ENCODE measurements around the gene NCOR2. TPM values are rescaled to one million over a fixed set of nuclear protein-coding genes. Genes with fewer than 3 reads are reported as not detected.

NCOR2 gene
- total RNA-seq, 1 experiment from 2014 or later, result 153 TPM

DNA sequence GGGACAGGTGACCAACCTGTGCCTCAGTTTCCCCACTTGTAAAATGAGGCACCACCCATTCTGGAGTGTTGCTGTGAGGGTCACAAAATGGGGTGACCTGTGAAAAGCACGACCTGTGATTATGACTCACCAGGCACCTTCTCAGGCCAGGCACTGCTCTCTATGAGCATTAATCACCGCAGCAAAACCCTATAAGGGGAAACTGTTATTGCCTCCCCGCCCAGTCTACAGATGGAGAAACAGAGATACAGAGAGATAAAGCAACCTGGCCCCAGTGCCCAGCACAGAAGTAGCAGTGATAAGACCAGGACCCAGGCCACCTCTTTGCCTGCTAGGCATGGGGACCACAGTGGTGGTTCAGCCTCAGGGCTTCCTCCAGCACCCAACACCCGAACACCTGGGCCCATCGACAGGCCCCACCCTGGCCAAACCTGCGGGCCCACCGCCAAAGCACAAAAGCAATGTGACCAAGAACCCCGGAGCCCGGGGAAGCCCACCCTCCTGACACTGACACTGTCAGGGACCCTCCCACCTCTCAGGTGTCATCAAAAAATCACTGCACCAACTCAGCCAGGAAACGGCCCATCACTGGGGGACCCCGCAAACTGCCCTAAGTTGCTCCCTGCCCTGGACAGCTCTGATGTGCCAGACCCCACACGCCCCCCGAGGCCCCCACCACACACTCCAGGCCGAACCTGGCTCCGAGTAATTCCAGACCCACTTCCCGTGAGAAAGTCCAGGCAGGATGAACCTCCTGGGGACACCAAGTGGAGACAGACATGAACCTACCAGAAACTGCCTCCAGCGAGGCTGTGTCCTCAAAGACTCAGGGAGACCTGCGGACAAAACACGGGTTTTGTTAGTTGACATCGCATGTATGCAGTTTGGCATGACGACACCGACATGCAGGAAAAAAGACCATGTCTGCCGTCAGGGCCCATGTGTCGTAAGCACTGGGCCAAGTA is 32.4 kb downstream of the NCOR2 start:
- Histone ChIP-seq H3K4me3 (replicated peaks in 1 of 2; ENCODE audit: low read depth in 1 of 2, low read length in 2 of 2) (no peak overlapping the region), H3K27ac (ENCODE audit: low read depth, low read length) (no peak overlapping the region), H4K20me1 (ENCODE audit: insufficient read depth) (no peaks in the 10 kb centered on the region), H3K27me3 (ENCODE audit: insufficient read depth, low read length) (no peaks in the 10 kb centered on the region), H3K79me2 (ENCODE audit: insufficient read depth, low read length) (peaks cover 79% of the 10 kb centered on the region), H3K4me1 (ENCODE audit: control insufficient read depth in 1 of 2, insufficient read depth in 2 of 2, low read length in 2 of 2) (peaks cover 0 to 26% of the 10 kb centered on the region in 2 experiments; a peak in 3 of 4 replicates), H2AFZ (ENCODE audit: low read depth, low read length, poor library complexity, severe bottlenecking) (no peak overlapping the region), H3K9me3 (ENCODE audit: control insufficient read depth in 1 of 2, insufficient read depth in 1 of 2, low read depth in 1 of 2, low read length in 2 of 2) (no peaks in the 10 kb centered on the region), H3K9me2 (ENCODE audit: insufficient read depth) (no peaks in the 10 kb centered on the region), H3K9ac (ENCODE audit: low read length) (no peak overlapping the region), H3K4me2 (ENCODE audit: low read length) (no peak overlapping the region), H3K36me3 (ENCODE audit: control insufficient read depth in 1 of 2, insufficient read depth in 2 of 2, low read length in 2 of 2) (no peaks in the 10 kb centered on the region)
- no peak for ATAC-seq
- no peak for DNase-seq (ENCODE audit: low read depth, low spot score)
- TF ChIP-seq, protein P1, sequence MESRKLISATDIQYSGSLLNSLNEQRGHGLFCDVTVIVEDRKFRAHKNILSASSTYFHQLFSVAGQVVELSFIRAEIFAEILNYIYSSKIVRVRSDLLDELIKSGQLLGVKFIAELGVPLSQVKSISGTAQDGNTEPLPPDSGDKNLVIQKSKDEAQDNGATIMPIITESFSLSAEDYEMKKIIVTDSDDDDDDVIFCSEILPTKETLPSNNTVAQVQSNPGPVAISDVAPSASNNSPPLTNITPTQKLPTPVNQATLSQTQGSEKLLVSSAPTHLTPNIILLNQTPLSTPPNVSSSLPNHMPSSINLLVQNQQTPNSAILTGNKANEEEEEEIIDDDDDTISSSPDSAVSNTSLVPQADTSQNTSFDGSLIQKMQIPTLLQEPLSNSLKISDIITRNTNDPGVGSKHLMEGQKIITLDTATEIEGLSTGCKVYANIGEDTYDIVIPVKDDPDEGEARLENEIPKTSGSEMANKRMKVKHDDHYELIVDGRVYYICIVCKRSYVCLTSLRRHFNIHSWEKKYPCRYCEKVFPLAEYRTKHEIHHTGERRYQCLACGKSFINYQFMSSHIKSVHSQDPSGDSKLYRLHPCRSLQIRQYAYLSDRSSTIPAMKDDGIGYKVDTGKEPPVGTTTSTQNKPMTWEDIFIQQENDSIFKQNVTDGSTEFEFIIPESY (IDR thresholded peaks at IDR 0.05; ENCODE audit: extremely low read depth, insufficient replicate concordance, low read length), result no peak
- no peak for TF ChIP-seq ZNF274 (IDR thresholded peaks at IDR 0.05; ENCODE audit: low read depth, low read length)
- TF ChIP-seq SRF (IDR thresholded peaks at IDR 0.05; ENCODE audit: low read depth), result no peak
- TF ChIP-seq EZH2 (IDR thresholded peaks at IDR 0.05), result no peak
- TF ChIP-seq TCF7L2 (IDR thresholded peaks at IDR 0.05; ENCODE audit: borderline replicate concordance, extremely low read depth, insufficient read depth, insufficient read length), result no peak
- TF ChIP-seq JUND (IDR thresholded peaks at IDR 0.05), result no peak
- CTCF ChIA-PET, result no interaction called here
- POLR2A ChIA-PET, result no interaction called here
- BruUV-seq (replicated peaks), result TSS peak; percentile 32
- intact Hi-C loops (cut with micrococcal nuclease), result no loop called here
- RAD21 ChIA-PET (ENCODE audit: low non-redundant PET in 1 of 2, low total read pairs in 2 of 2, uncharacterized antibody in 2 of 2, unreplicated experiment in 2 of 2), result no interaction called here

All from HCT116 (cell line).